Keratinocyte (primary cell): ENCODE data around the gene CTAGE8. TPM values are rescaled to one million over a fixed set of nuclear protein-coding genes. Genes with fewer than 3 reads are reported as not detected.
"Not testable (repeated sequence)": the region's sequence is repeated elsewhere in the genome, so short reads cannot be mapped to it uniquely, and the experiment has no call there.

Experiments
- DNase-seq: peaks from one replicate; pipeline ENCODE4 v3.0.0-alpha.2; 2011; ENCODE audit warnings: low read depth, missing footprints, low spot score
- FAIRE-seq: peaks from 2 replicates; lab custom pipeline; 2011; peaks lifted over from hg19 to GRCh38; lab: Jason Lieb, UNC
- H2AFZ ChIP-seq: 2 replicates; pipeline ENCODE4 v1.6.0; 2012; ENCODE audit warnings: low read length, control low read depth, inconsistent platforms; ENCODE audit not compliant: control insufficient read depth
- H3K27ac ChIP-seq: 2 replicates; pipeline ENCODE4 v1.5.1; 2011; ENCODE audit warnings: low read length; ENCODE audit not compliant: control insufficient read depth, insufficient read depth
- H3K27me3 ChIP-seq: 3 replicates; pipeline ENCODE4 v1.6.0; 2011; ENCODE audit warnings: low read length; ENCODE audit not compliant: control insufficient read depth, insufficient read depth; ENCODE audit errors: extremely low read depth
- H3K36me3 ChIP-seq, 2 experiments: 2 replicates in 1 of 2; 3 replicates in 1 of 2; pipeline ENCODE4 v1.5.1; 2011; ENCODE audit warnings: low read length in 2 of 2, mild to moderate bottlenecking in 1 of 2; ENCODE audit not compliant: control insufficient read depth in 2 of 2, insufficient read depth in 2 of 2; ENCODE audit errors: extremely low read depth in 1 of 2
- H3K4me1 ChIP-seq: 3 replicates; pipeline ENCODE4 v1.5.1; 2011; ENCODE audit warnings: low read length; ENCODE audit not compliant: control insufficient read depth, insufficient read depth; ENCODE audit errors: extremely low read depth
- H3K4me2 ChIP-seq: 3 replicates; pipeline ENCODE4 v1.6.0; 2011; ENCODE audit warnings: low read depth, low read length; ENCODE audit not compliant: control insufficient read depth, insufficient read depth; ENCODE audit errors: extremely low read depth
- H3K4me3 ChIP-seq, 3 experiments: fragments of 200-600 bp in 1 of 3; sonication (generic) in 1 of 3; 2 replicates in 2 of 3; 3 replicates in 1 of 3; pipeline ENCODE4 v1.5.1; 2011 to 2016; ENCODE audit warnings: low read length in 3 of 3, mild to moderate bottlenecking in 3 of 3, control low read depth in 2 of 3, inconsistent platforms in 1 of 3, low read depth in 1 of 3, mixed read lengths in 1 of 3, mixed run types in 1 of 3, moderate library complexity in 1 of 3; ENCODE audit not compliant: control insufficient read depth in 2 of 3, insufficient read depth in 2 of 3; ENCODE audit errors: extremely low read depth in 1 of 3
- H3K79me2 ChIP-seq: 2 replicates; pipeline ENCODE4 v1.6.0; 2012; ENCODE audit warnings: low read length; ENCODE audit not compliant: control insufficient read depth, insufficient read depth
- H3K9ac ChIP-seq: 3 replicates; pipeline ENCODE4 v1.6.0; 2011; ENCODE audit warnings: low read length; ENCODE audit not compliant: control insufficient read depth, insufficient read depth; ENCODE audit errors: extremely low read depth
- H3K9me1 ChIP-seq: 3 replicates; pipeline ENCODE4 v1.6.0; 2011; ENCODE audit warnings: low read length; ENCODE audit not compliant: control insufficient read depth, insufficient read depth; ENCODE audit errors: extremely low read depth
- H3K9me3 ChIP-seq: 2 replicates; pipeline ENCODE4 v1.5.1; 2012; ENCODE audit warnings: low read depth, low read length; ENCODE audit not compliant: control insufficient read depth
- H4K20me1 ChIP-seq: 3 replicates; pipeline ENCODE4 v1.6.0; 2011; ENCODE audit warnings: low read length; ENCODE audit not compliant: control insufficient read depth, insufficient read depth; ENCODE audit errors: extremely low read depth
- dilution Hi-C: fragments of 300-500 bp; cut with MboI; formaldehyde crosslinking; loops from one replicate; pipeline ENCODE4 v1.7.0; 2020; ENCODE audit warnings: low sequenced_read_pairs; ENCODE audit not compliant: extremely low pct_ligation_motif_present
- polyA minus RNA-seq, 3 experiments: library from RNA; depleted of rRNA, polyadenylated mRNA; stranded (reverse); fragments of >200 nt; gene quantifications; 1 replicate in 1 of 3; 2 replicates in 1 of 3; 3 replicates in 1 of 3; pipeline ENCODE4 v1.2.3, GENCODE V29; 2011
- polyA plus RNA-seq, 5 experiments: library from polyadenylated mRNA; depleted of rRNA in 3 of 5; stranded (reverse) in 3 of 5; stranded (forward) in 1 of 5; unstranded in 1 of 5; fragments of >200 nt; gene quantifications; 1 replicate in 1 of 5; 2 replicates in 3 of 5; 3 replicates in 1 of 5; pipeline versions ENCODE4 v1.2.1 to v1.2.3, GENCODE V29; 2011 to 2012; ENCODE audit warnings: missing spikeins in 2 of 5, low read depth in 1 of 5, low replicate concordance in 1 of 5

Gene CTAGE8
- polyA plus RNA-seq (0.50 to 0.88 TPM (median 0.52 TPM) in 3 replicates), polyA minus RNA-seq (0.13 to 0.82 TPM in 2 of 3 replicates, not detected in the other)
- 12.4 TPM for polyA plus RNA-seq (2011; ENCODE audit: low read depth)
- polyA plus RNA-seq (2011; cell fraction: cytosol; rRNA removed), result 0.43 and 1.2 TPM in 2 replicates
- 4.5 and 7.3 TPM in 2 replicates for polyA plus RNA-seq (2011; cell fraction: nucleus; rRNA removed)
- 1.2 and 3.6 TPM in 2 replicates for polyA plus RNA-seq (2012; ENCODE audit: low replicate concordance)
- polyA minus RNA-seq (2011; cell fraction: cytosol; rRNA and poly(A)+ RNA removed), result not detected
- polyA minus RNA-seq (2011; cell fraction: nucleus; rRNA and poly(A)+ RNA removed), result 0.39 TPM in 1 of 2 replicates, not detected in the other

- H3K4me1 ChIP-seq, dilution Hi-C loops, H4K20me1 ChIP-seq, DNase-seq, H3K9me3 ChIP-seq, H3K36me3 ChIP-seq, H3K27ac ChIP-seq, H3K9me1 ChIP-seq, FAIRE-seq, H3K4me2 ChIP-seq, H3K4me3 ChIP-seq, H3K79me2 ChIP-seq, H2AFZ ChIP-seq, H3K9ac ChIP-seq, H3K27me3 ChIP-seq: not testable (repeated sequence)
These were observed at the start of gene CTAGE8 for GRCh38 chr7:144269188-144269587. Gene CTAGE8, minus strand, starts transcription at chr7:144269288. Its CDS starts 38 bp downstream, at chr7:144269250.

DNA sequence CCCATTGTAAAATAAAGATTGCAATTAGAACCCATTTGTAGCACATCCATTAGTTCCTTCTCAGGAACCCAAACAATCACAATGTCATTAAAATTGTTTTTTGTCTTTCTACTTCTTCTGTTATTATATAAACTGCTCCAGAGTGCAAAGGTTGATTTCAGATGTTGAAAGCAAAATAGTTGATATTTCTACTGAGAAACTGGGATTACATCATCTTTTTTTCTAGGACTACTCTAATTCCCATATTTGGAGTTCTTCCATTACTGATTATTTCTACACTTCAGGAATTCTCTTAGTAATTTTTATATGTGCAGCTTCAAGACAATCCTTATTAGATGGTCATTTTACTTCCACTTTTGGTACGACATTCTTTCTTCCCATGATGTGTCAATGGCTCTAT, 48.4 kb upstream of the CTAGE8 start:
- H3K9me1 ChIP-seq, H3K4me3 ChIP-seq, H3K79me2 ChIP-seq, DNase-seq, H3K36me3 ChIP-seq, H3K27ac ChIP-seq, H3K4me1 ChIP-seq, H4K20me1 ChIP-seq, H2AFZ ChIP-seq, FAIRE-seq, H3K9me3 ChIP-seq, dilution Hi-C loops, H3K4me2 ChIP-seq, H3K27me3 ChIP-seq, H3K9ac ChIP-seq: not testable (repeated sequence)

DNA sequence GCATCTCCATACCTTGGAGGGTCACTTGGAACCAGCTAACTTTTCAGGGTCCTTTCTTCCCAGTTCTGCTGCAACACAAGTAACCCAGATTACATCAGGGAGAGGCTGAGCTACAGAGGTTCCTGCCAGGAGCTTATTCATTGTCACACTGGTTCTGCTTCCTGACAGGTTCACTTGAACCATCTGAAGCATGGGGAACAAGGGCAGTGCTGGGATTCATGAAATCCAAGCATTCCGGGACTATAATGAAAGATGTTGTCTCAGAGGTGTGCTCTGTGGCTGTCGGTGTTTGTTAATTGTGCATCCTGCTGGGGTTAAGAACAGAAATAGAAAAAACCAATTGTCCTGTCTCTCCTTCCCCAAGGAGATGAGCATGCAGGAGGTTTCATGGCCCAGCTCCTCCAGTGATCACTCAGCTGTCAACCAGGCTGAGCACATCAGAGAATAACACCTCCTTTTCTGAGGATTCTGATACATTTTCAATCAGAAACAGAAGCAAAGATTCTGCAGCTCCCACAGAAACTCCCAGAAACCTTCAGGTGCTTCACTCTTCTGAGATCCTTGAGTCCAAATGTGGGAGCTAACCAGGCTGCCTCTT, 42.9 kb upstream of the CTAGE8 start, which contains the start of gene OR2A1:
Gene OR2A1 (plus strand): TSS at position 548 of the 598 bp plus-strand sequence. CDS start 5,706 bp downstream, outside the sequence.
- dilution Hi-C loops, H3K9me1 ChIP-seq, H3K36me3 ChIP-seq, H3K4me3 ChIP-seq, H3K4me1 ChIP-seq, H4K20me1 ChIP-seq, H3K79me2 ChIP-seq, H3K27ac ChIP-seq, H3K27me3 ChIP-seq, H3K4me2 ChIP-seq, H2AFZ ChIP-seq, FAIRE-seq, H3K9me3 ChIP-seq, H3K9ac ChIP-seq, DNase-seq: not testable (repeated sequence)

DNA sequence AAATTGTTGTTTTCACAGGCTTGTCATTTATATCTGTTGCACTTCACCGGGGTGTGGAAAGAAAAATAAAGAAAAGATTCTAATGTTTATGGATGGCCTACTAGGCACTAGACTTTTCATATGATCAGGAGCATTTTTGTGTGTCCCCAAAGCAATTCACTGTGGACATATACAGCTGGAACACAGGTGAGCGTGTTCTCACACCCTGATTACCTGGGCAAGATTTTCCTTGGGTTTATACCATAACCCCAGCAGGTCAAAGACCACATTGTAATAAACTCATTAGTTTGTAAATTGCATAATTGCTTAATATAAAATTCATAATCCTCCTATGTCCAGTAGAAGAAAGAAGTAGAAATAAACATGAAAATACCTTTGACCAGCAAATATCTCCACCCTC, 42.1 kb upstream of the CTAGE8 start:
- H3K4me1 ChIP-seq, H4K20me1 ChIP-seq, H3K27ac ChIP-seq, FAIRE-seq, H3K79me2 ChIP-seq, dilution Hi-C loops, H3K9me3 ChIP-seq, H3K4me3 ChIP-seq, H3K27me3 ChIP-seq, DNase-seq, H3K9me1 ChIP-seq, H3K36me3 ChIP-seq, H3K4me2 ChIP-seq, H2AFZ ChIP-seq, H3K9ac ChIP-seq: not testable (repeated sequence)

DNA sequence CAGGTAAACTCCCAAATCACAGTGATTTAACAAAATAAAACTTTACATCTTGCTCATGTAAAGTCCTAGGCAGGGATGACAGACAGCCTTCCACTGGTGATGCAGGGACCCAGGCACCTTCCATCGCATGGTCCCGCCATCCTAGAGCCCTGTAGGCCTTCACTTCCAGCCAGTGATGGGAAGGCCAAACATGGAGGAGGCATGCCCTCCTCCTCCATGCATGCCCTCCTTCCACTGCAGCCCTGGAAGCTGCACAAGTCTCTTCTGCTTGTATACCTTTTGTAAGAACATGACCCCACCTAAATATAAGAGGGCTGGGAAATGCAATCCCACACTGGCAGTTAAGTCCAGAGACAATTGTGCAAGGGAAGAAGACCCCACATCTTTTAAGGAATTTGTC, 40.6 kb upstream of the CTAGE8 start:
- H3K9me3 ChIP-seq, H3K4me1 ChIP-seq, H3K4me3 ChIP-seq, H3K27me3 ChIP-seq, FAIRE-seq, H2AFZ ChIP-seq, H3K9me1 ChIP-seq, DNase-seq, H3K9ac ChIP-seq, H3K79me2 ChIP-seq, H3K27ac ChIP-seq, H3K36me3 ChIP-seq, H4K20me1 ChIP-seq, H3K4me2 ChIP-seq, dilution Hi-C loops: not testable (repeated sequence)
